Fibroblast of skin of back (primary cell): ENCODE data around the gene TNFRSF4. TPM values are rescaled to one million over a fixed set of nuclear protein-coding genes. Genes with fewer than 3 reads are reported as not detected.
A peak's percentile ranks its signal among the peaks of the same experiment; 100 is the strongest.
"Not testable (repeated sequence)": the region's sequence is repeated elsewhere in the genome, so short reads cannot be mapped to it uniquely, and the experiment has no call there.

Source experiments
- DNase-seq: peaks from one replicate; pipeline ENCODE4 v3.0.0-alpha.2; 2013
- polyA plus RNA-seq, 2 experiments: library from polyadenylated mRNA; unstranded; fragments of 120-200 nt; gene quantifications; one replicate each; pipeline ENCODE4 v1.2.1, GENCODE V29; 2013; ENCODE audit not compliant: insufficient read length in 2 of 2

TNFRSF4 gene
- polyA plus RNA-seq (2013, experiment 1 of 2; ENCODE audit: insufficient read length): not detected
- polyA plus RNA-seq (2013, experiment 2 of 2; ENCODE audit: insufficient read length): not detected

GRCh38 chr1:1213345-1214265, at the start of gene TNFRSF4:
TNFRSF4 (minus strand) TSS chr1:1214153; CDS start chr1:1214127, 26 bp downstream.
- no peak for DNase-seq

- DNase-seq: no peak
Measured at GRCh38 chr1:1262758-1263157, 48.8 kb upstream of the TNFRSF4 start.

DNA sequence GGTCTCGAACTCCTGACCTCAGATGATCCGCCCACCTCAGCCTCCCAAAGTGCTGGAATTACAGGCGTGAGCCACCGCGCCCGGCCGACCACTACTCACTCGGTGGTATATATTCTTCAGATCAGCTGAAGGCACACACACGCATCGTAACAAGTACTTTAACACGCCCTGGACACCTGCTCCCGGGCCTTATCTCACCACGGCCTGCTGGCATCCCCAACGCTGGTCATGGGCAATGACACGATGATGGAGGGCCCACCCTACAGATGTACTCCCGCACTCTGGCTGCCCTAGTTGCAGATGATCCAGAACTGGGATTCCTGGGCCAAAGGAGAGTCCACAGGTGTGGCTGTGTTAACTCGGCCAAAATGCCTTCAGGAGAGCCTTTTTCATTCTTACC, 48.1 kb upstream of the TNFRSF4 start:
- DNase-seq: no peak

- no peak for DNase-seq
Measured at GRCh38 chr1:1260843-1261560, 47.0 kb upstream of the TNFRSF4 start.

GRCh38 chr1:1259951-1260600, 46.1 kb upstream of the TNFRSF4 start:
- peak; percentile 75 for DNase-seq

GRCh38 chr1:1259540-1259939, 45.6 kb upstream of the TNFRSF4 start:
- no peak for DNase-seq

DNA sequence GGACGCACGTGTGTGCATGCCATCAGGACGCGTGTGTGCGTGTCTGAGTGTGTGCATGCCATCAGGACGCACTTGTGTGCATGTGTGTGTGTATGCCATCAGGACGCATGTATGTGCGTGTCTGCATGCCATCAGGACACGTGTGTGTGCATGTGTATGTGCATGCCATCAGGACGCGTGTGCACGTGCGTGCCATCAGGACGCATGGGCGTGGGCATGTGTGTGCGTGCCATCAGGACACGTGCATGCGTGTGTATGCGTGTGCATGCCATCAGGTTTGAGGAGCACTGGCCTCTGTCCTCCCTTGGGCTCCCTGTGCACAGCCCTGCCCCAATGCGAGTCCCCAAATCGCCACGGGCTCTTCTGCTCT, 45.2 kb upstream of the TNFRSF4 start:
- no peak for DNase-seq

- no peak for DNase-seq
Measured at GRCh38 chr1:1256956-1257871, 43.3 kb upstream of the TNFRSF4 start.

GRCh38 chr1:1255611-1256010, 41.7 kb upstream of the TNFRSF4 start:
- no peak for DNase-seq

DNA sequence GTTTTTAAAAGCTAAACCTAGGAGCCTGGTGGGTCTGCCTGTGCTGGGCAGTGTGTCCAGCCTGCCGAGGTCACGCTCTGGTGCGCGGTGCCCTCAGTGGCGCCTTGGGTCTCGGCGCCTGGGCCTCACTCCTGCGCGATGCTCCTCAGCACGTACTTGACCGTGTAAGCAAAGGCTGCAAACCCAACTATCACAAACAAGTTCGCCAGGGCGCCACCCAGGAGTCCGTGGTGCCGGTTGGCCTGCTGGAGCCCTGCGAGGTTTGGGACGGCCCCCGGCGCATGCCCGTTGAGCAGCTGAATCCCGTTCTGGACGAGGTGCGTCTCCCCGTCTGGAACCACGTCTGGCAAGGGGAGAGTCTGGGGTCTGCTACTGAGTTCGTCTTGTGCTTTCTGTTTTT, 41.1 kb upstream of the TNFRSF4 start:
- DNase-seq: no peak

DNA sequence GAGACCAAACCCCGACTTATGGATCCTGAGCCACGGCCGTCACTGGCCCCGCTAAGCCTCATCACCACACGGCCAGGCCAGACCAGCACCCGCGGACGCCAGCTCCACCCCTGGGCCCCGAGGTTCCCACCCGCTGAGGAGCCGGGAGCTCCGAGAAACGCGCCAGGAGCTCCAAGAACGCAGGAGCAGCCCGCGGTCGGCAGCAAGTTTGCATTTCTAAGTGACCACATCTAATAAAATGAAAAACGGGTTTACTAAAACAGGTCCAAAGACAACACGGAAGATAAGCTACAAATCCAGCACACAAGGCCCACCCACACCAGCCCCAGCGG, 40.7 kb upstream of the TNFRSF4 start:
- DNase-seq: no peak

GRCh38 chr1:1253972-1254666, 40.2 kb upstream of the TNFRSF4 start:
- no peak for DNase-seq

- DNase-seq: no peak
Measured at GRCh38 chr1:1253314-1253713, 39.4 kb upstream of the TNFRSF4 start.

- no peak for DNase-seq
Measured at GRCh38 chr1:1250786-1251284, 36.9 kb upstream of the TNFRSF4 start.

DNA sequence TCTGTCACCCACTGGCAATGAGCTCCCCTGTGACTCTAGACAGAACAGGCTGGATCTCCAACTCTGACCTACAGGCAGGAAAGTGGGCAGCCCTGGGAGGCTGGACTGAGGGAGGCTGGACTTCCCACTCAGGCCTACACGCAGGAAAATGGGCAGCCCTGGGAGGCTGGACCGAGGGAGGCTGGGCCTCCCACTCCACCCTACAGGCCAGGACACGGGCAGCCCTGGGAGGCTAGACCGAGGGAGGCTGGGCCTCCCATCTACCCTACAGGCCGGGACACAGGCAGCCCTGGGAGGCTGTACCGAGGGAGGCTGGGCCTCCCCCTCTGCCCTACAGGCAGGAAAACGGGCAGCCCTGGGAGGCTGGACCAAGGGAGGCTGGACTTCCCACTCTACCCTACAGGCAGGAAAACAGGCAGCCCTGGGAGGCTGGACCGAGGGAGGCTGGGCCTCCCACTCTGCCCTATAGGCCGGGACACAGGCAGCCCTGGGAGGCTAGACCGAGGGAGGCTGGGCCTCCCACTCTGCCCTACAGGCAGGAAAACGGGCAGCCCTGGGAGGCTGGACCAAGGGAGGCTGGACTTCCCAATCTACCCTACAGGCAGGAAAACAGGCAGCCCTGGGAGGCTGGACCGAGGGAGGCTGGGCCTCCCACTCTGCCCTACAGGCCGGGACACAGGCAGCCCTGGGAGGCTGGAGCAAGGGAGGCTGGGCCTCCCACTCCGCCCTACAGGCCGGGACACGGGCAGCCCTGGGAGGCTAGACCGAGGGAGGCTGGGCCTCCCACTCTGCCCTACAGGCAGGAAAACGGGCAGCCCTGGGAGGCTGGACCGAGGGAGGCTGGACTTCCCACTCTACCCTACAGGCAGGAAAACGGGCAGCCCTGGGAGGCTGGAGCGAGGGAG, 34.3 kb upstream of the TNFRSF4 start:
- not testable (repeated sequence) for DNase-seq

GRCh38 chr1:1247341-1247913, 33.5 kb upstream of the TNFRSF4 start:
- DNase-seq: no peak

DNA sequence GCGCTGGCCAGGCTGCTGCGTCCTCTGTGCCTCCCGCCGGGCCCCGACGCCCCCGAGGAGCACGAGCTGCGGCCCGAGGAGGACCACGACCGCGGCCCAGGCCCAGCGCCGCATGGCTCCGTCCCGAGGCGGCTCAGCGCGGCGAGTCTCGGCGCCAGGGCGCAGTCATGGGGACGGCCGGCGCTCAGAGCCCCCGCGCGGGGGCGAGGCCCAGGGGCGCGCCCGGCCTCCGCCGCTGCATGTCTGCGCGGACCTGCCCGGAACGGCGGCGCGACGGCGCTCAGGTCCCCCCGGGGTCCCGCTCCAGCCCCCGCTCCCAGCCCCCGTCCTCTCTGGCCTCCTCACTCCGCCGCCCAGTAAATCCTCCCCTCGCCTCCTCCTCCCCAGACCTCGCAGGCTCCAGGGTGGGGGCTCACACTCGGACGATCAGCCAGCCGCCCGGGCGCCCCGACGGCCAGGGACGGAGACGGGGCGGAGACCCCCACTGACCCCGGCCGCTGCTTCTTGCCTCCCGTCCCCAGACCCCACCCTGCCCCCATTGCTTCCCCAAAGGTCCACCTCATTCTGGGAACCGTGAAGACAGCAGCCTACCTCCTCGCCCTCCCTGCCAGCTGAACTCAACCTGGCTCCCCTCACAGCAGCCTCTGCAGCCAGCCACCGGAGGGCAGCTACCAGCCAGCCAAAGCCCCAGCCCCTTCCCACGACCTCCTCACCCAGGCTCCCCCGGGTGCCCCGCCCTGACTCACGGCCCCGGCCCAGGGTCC, 32.8 kb upstream of the TNFRSF4 start, which contains the start of gene C1QTNF12:
Gene C1QTNF12 (minus strand): TSS at position 146 of the 764 bp plus-strand sequence. CDS start 32 bp downstream, at position 114.
- DNase-seq: no peak

DNA sequence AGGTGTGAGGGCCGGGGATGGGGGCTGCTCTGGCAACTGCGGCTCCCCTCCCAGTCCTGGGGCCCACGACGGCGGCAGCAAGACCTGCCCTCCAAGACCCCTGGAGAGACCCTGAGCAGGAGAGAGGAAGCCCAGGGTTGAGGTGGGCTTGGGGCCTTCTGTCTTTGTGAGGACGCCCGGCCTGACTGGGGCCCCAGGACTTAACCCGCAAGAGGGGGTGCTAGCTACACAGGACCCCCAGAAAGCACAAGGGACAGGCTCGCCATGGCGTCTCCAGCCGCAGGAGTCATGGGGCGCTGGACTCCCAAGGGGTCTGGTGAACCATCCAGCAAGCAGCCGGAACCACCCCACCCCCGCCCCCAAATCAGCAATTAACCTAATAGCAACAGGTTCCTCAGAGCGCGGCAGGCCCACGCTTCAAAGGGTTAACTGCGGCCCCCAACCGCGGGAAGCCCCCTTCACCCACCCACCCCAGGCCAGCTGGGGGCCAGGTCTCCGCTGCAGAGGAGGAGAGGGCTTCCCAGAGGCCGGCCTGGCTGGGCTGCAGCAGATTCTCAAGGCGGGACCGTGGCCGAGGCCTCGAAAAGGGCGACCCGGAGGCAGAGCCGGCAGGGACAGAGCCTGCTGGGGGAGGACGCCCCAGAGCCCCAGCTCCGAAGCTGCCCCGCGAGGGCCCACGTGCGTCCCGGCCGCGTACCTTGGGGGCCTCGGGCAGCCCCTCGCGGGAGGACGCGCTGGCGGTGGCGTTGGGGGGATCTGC, 32.0 kb upstream of the TNFRSF4 start:
- no peak for DNase-seq
